GM18873 (cell line): Measurements from ENCODE around the gene TBC1D2B.
"Not testable (repeated sequence)": the region's sequence is repeated elsewhere in the genome, so short reads cannot be mapped to it uniquely, and the experiment has no call there.

ENCODE experiments used
- ATAC-seq: cut with Tn5 transposase; IDR thresholded peaks from one replicate; pipeline ENCODE4 v1.9.1; 2021; ENCODE audit warnings: mild to moderate bottlenecking, moderate library complexity, moderate number of reproducible peaks; ENCODE audit not compliant: unreplicated experiment, low FRiP score

The TBC1D2B gene

GRCh38 chr15:78007211-78007931 lies 70.1 kb downstream of the TBC1D2B start:
- no peak for ATAC-seq

GRCh38 chr15:78006567-78007205 lies 70.8 kb downstream of the TBC1D2B start:
- no peak for ATAC-seq

DNA sequence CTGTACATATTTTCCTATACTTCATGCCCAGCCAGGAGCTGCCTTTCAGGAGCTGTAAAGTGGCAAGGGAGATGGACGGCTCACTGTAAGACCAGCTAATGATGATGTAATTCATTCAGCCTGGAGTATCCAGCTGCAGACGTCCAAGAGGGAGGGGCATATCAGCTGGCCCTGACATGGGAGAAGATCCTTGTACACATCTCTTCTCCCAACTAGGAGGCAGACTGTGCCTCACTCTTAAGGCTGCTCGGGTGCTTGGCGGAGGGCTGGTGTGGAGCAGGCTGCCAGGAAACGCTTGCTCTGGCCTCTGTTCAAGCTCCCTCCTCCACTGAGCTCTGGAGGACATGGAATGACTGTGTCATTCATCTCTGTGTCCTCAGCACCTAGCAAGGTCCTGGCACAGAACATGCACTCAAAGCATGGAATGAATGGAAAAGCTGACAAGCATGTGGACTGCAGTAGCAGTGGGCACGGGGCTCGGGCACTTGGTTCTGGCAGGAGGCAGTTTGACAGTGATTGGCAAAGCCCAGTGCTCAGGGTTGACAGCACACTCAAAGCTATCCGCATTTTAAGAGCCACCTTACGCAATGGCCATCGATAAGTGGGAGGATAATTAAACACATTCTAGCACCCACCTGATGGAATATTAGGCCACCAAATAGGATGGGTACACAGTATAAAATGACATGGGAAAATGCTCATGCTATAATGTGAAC lies 72.4 kb downstream of the TBC1D2B start:
- ATAC-seq: no peak

DNA sequence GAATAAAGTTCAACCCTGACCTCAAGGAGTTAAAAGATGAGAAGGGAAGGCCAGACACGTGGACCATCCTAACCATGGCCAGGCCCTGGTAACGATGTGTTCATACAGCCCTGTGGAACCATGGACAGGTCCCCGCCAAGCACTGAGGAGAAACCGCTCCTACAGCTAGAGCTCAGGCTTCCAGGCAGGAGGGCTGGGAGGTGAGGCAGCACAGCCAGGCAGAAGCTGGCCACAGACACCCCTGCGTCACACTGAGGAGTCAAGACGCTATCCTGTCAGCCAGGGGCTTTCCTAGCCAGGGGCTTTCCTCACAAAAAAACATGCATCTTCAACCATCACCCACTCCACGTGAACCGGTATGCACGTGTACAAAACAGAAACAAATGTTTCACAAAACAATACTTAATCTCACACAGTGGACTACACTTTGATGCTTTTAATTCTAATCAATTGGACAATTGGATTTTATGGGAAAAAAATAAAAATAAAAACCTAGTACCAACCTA lies 73.2 kb downstream of the TBC1D2B start:
- ATAC-seq: no peak

DNA sequence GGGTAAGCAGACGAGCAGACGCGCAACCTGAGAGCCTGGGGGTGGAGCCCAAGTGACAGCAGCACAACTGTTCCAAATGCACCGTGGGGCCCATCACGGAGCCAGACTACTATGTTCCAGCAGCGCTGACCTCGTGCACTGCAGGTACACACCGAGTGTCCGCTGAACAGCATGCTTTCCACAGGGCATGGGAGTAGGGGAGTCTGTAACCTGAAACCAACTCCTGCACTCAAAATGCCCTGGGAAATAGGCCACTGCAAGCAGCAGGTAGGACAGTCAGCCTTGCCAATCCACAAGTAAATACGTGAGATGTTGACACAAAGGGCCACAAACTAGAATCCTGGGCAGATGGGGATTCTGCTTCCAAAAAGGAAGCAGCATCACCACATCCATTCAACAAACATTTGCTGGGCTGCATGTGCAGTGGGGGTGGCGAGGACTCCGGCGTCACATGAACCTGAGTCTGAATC lies 73.9 kb downstream of the TBC1D2B start:
- no peak for ATAC-seq

DNA sequence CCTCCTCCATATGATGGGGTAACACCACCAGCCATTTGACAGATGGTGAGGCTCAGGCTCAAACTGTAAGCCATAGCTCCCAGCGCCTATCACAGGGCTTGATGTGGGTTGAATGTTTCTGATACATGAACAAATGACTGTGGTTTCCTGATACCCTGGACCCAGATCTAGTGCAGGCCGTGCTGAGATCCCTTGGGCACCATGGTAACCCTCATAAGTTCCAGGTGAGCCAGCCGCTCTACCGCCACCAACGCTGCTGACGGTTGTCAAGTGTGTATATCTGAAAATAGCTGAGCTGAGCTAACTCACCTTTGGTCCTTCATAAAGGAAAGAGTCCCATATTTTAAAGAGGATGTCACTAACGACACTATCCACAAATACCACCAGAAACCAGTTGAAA lies 74.5 kb downstream of the TBC1D2B start:
- no peak for ATAC-seq

DNA sequence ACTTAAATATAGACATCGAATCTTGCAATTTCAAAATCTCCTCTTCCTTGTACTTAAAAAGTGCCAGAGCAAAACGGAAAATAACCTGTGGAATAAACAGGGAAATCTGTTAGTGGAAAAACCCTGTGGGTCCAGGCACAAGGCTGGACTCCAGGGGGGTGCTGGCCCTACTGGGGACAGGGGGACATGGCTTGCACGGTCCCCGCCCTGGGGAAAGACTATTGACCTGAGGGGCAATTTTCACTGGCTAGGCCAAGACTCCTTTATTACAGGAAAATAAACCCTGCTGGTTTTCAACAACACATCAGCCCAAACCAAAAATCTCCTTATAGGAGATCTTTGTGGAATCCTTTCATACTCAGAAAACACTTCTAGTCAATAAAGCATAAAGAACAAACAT lies 75.9 kb downstream of the TBC1D2B start:
- no peak for ATAC-seq

- ATAC-seq: no peak
Observed at GRCh38 chr15:78000927-78001249, 76.6 kb downstream of the TBC1D2B start.

DNA sequence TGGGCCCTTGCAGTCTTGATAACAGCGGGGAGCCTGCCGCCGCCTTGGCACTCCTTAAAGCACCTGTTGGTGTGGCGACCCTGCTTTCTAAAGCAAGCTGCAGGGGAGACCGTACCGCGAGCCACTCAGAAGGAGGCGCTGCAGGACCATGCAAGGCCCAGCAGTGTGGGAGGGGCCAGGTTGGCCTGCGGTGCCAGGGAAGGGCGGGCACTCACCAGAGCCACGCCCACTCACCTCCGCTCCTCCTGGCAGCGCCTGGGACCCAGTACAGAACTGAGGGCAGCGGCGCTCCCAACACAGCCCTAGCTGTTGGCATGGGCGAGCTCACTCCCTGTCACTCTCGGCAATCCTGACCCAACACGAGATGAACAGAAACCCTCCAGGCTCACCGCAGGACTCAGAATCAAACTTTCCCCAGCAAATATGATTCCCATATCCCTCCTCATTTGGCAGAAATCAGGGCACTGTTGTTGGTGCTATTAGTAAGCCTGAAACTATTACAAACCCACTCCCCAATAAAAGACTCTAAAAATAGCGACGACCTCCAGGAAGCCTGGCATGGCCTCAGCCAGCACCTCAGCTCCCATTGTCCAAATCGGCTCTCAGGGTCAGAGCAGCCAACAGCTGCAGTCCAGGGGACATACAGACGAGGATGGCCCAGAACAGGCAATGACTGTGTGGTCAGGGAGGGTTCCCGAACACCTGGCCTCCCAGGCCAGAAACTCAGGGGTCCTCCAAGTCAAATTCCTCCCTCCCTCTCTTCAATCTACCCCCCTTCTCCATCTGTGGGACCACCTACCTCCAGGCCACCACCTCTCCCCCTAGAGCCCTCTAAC lies 77.2 kb downstream of the TBC1D2B start:
- ATAC-seq: no peak

DNA sequence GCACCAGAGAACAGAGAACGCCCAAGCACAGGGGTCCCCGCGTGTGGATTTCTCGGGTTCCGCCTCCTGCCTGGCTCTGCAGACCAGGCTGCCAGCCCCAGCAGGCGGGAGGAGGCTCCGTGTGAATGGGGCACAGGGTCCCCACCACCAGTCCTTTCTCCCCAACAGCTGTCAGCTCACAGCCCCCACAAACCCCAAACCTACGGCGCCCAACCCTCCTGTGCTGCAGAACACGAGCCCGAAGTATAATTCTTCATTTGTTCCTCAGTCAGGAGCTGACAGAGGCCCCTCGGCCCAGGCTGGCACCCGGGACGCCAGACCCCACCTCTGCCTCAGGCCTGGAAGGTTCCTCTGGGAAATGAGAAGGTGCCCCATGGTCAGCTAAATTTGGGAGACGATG lies 78.0 kb downstream of the TBC1D2B start:
- no peak for ATAC-seq

- ATAC-seq: no peak
Observed at GRCh38 chr15:77998592-77998991, 78.9 kb downstream of the TBC1D2B start.

DNA sequence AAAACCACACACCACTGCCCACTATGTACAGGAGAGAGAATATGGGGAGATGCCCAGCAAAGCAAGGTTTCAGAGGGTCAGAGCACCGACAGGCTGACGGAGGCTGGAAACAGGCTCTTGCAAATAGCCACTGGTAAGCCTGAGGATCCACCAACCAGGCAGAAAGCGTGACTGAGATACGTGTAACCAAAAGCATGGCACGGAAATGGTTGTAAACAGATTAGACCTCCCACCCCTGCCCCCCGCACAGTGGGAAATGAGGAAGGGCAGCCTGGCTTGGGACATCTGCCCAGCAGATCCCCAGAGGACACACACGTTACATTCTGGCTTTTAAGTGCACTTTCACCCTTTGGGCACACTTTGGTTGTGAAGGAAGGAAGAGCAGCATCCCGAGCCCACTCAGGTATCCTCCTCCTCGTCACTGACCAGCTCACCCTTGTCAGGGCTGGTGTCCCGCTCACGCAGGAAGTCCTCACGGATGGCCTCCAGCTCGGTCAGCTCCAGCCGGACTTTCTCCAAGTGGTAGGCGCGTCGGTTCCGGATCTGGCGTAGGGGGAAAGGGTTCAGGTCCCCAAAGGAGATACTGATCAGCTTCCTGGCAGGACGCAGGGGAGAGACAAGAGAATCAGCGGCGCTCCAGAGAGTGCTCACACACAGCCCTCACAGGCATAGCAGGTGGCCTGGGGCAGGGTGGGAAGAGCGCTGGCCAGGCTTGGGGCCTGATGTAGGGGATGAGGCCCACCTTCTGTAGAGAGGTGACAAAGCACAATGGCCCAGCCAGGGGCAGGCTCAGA lies 79.6 kb downstream of the TBC1D2B start:
- not testable (repeated sequence) for ATAC-seq

GRCh38 chr15:77997221-77997620 lies 80.3 kb downstream of the TBC1D2B start:
- not testable (repeated sequence) for ATAC-seq

DNA sequence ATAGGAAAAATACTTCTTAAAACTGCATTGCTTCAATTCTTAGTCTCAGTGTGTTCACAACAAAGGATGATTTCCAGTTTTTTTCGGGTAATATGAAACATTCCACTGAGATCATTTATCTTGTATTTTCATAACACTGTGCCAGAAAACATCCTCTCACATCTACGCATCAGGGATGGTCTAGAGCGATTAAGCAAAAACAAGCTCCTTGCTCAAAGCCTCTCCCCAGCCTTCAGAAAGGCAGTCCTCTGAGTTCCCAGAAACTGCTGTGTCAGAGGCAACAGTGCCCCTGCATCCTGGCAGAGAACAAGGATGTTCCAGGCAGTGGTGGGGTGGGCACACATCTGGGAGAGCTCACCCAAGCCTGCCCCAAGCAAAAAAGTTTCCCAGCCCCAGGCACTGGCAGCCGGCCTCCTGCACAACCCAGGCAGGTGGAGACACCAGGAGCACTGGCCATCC lies 80.8 kb downstream of the TBC1D2B start:
- ATAC-seq: not testable (repeated sequence)

- not testable (repeated sequence) for ATAC-seq
Observed at GRCh38 chr15:77996226-77996625, 81.3 kb downstream of the TBC1D2B start.

DNA sequence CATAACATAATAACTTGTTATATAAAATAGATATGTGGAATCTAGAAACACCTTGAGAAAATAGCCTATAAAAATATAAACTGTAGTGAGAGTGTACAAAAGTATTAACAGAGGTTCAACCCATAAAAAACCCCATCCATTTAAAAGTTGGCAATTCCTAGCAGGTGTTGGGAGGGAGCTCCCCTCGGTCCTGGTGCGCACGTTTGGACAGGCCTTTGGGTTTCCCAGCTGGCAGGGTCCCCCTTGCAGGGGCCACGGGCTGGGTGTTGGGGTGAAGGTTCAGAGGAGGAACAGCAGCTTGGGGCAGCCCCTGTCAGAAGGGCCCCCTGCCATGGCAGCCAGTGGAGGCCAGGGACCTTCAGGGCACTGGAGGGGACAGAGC lies 82.0 kb downstream of the TBC1D2B start:
- not testable (repeated sequence) for ATAC-seq

DNA sequence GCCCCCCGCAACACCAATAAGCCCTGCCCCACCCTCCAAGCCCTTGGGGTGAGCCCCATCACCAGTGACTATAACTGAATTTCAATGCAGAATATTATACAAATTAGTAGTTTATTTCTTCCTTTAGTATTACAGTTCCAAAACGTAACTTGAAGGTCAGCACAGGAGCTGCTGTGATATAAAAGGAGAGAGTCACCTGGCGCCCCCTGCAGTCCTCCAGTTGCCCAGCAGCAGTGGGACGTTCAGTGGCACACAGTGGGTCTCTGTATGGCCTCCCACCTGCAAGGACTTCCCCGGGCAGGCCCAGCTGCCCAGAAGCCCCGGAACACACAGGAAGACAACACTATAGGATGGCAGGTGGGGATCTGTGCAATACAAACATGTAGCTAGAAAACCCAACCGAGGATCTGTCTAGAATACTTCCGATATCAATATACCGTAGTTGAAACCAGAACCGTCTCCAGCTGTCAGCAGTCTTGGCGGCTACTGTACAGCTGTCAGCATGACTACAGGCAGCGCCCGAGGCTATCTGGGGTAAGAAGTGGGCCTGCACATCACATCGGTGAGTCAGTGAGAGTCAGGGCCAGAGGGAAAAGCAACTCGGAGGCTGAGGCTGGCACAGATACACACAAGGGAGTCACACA lies 82.5 kb downstream of the TBC1D2B start:
- ATAC-seq: not testable (repeated sequence)

- peak; percentile 51 for ATAC-seq
Observed at GRCh38 chr15:77993970-77994693, 83.4 kb downstream of the TBC1D2B start.
